Stimulated activated CD4-positive, alpha-beta T cell treated with anti-CD3 and anti-CD28 coated beads, Interleukin-1b, Interleukin-23, amount 100 ng/mL, for 1 hour (primary cell): ENCODE data around the gene SPANXN4.

Source experiments
- DNase-seq, 2 donors: peaks; one replicate each; pipeline ENCODE4 v3.0.0-alpha.2; 2020; ENCODE audit warnings: low read depth in 2 of 2

Gene SPANXN4, protein sequence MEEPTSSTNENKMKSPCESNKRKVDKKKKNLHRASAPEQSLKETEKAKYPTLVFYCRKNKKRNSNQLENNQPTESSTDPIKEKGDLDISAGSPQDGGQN

GRCh38 chrX:143025628-143026027, at the start of gene SPANXN4:
SPANXN4 (plus strand) TSS chrX:143025928; CDS start chrX:143026015, 87 bp downstream.
- DNase-seq: no peak

DNA sequence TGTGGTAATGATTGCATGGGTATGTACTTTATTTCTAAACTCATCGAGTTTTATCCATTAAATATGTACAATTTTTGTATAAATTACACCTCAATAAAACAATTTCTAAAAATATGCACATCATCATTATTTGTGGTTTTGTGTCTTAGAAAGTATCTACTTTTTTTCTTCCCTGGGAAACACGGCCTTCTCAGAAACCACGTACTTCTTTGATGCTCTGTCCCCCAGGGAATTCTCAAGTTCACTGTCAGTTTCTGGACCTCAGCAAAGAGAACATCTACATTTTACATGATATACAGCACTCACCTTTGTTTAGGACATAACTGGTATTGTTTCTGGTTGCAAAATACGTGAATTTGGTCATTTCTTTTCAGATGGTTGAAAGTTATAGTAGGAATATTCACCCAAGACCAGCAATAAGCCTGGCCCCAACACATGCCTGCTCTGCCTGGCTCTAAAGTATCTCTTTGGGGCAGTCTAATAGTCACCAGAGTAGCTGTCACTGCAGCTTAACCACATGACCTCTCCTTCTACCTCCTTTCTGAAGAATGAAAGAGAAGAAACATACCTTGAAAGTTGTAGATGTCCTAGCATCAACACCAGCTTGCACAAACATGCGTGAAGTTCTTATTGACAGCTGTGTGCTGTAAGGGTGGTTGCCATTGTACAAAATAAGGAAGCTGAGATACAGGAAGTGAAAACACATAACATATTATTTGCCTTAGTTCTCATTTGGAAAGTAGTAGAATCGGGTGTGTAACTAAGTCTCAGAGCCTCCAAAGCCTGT, 48.4 kb upstream of the SPANXN4 start:
- DNase-seq: no peak

DNA sequence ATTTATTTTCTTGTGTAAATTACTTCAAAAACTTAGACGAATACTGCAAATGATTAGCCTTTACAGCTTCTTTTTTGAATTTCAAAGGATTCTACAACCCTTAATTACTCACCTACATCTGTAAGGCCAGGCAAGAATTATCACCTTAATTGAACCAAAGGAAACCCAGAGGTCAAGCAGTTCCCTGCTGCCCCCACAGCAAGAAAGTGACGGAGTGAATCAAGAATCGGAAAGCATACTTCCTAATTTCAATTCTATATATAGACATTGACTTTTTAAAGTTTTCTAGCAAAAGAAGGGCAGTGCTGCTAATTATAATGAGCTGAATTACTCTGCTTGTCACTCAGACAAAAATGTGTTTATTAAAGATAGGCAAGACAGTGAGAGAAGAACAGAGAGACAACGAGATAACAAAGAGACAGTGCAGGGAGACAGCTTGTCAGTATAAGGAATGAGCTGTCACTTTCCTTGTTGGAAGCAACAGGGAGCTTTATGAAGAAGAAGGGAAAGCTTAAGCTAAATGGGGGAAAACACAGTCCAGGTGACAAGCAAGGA, 47.5 kb upstream of the SPANXN4 start:
- DNase-seq: no peak

- no peak for DNase-seq
Observed at GRCh38 chrX:142982679-142983078, 43.0 kb upstream of the SPANXN4 start.

DNA sequence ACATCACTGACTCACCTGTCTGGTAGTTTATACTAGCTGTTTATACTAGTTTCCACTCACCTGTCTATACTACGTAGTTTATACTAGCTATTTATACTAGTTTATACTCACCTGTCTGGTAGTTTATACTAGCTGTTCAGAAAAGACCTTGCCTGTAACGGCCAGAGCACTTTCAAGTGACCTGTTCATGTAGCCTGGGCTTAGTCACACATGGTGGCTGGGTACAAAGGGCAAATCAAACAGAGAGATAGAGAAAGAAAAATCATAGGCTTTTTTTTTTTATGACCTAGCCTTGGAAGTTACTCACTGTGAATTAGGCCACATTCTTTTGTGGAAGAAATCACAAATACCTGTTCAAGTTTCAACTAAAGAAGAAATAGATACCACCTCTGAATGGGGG, 30.7 kb upstream of the SPANXN4 start:
- DNase-seq: no peak

DNA sequence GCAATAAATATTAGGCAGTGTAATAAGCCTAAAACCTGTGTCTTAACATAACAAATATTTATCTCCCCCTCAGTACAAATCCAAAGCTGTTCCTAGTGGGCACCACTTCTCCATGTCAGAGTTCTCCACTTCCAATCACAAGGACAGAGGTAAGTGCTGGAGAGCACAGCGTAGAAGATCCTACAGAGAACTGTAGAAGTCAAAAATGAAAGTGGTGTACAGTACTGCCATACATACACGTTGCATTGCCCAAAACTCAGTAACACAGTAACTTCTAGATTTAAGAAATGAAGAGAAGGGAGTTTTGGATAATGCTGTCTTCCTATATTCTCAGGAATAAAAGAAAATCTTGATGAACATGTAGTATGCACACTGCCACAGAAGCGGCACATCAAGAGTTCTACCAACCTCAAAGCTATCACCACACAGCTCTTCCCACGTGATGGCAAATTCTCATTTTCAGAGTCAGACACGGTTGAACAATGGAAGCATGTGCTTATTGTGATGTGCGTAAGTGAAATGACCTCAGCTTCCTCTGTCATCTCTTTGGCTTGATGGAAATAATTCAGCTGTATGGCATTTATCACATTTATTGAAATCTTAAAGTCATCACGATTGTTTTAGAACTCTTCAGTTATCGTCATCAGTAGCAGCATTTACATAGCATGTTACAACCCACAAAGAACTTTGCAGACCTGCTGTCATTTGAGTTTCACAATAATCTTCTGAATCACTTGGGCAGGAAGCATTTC, 27.1 kb upstream of the SPANXN4 start:
- no peak for DNase-seq

DNA sequence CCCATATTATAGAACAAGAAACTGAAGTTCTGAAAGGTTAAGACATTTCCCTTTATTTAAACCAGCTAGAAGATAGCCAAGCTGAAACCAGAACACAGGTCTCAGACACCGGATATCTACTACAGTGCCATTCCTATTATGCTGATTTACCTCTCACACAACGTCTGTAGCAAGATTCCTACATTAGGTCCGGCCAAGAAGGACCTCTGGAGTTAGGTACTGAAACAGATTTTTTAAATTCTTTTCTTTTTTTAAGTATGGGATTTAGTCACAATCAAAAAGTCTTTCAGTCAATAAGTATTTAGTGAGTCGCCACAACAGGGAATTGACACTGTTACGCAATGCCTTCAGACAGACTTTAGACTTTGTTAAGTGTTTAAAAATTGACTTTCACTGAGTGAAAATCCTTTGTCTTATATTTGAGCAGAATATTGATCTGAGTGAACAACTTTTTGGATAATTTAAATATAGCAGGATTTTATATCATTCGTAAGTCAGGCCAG, 26.5 kb upstream of the SPANXN4 start:
- DNase-seq: no peak

DNA sequence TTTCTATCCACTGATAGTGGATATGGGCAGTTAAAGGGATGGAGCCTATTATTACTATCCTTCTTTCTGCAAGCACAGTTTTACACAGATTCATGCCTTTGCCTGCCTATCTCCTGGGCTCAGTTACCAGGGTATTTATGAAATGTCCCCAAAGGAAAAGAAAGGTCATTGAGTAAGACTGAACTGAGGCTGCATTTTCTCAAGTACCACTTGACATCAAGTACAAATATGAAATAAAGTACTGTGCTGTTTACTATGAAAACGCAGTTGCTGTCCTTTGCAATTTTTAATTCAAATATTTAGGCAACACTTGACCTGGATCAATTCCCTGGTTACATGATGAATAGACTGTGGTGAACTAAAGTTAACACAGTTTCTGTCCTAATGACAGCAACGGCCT, 23.5 kb upstream of the SPANXN4 start:
- no peak for DNase-seq

- DNase-seq: no peak
Observed at GRCh38 chrX:143017272-143017671, 8.5 kb upstream of the SPANXN4 start.

DNA sequence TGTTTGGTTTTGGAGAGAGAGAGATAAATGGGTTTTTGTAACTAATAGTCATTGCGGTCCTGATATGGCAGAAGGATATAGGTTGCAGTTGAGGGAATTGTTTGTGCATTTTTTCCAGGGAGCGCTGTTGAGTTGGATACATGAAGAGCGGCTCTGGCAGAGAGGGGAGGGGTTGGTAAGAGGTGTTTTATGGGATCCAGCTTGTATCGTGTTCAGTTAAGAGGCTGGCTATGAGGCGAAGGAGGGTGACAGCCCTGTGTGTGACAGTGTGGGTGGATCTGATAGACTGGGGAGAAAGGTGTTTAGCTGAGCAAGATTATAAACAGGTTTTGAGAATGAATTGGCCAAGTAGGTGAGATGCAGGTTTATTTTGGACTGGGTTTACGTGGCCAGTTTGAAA, 1.5 kb downstream of the SPANXN4 start:
- DNase-seq: no peak

- no peak for DNase-seq
Observed at GRCh38 chrX:143047511-143047910, 21.8 kb downstream of the SPANXN4 start.

DNA sequence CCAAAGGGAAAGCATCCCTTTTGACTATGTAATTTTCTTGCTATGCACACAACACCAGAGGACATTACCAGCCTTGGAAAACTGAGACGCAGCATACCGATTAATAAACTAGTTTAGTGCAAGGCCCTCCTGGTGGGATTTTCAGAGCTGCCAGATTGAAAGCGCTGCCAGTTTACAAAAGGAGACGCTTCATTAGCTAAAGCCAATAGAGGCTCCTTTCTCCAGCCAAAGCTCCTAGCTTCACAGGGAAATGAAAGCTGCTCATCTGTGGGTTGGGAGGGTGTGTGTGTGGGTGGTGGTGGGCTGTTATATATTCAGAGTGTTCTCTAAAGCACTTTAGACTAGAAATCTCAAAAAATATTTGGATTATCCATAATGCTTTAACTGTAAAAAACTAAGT, 32.4 kb downstream of the SPANXN4 start:
- DNase-seq: no peak

- DNase-seq: no peak
Observed at GRCh38 chrX:143081231-143081630, 55.5 kb downstream of the SPANXN4 start.

DNA sequence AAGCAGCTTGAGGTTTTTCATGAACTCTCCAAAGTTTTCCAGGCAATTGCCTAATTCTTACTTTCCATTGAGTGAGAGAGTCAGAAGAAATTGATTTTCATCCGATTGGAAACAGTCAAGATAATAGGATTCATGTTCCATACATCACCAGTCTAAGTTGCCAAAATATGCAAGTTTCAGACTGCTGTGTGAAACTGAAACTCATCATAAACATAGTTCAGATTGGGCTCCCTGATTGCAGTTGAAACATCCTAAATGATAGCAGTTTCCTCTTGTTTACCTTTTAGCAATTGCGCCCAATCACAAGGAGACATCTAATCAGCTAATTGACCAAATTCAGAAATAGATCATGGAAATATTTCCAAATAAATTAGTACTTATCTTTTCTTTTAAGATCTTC, 56.8 kb downstream of the SPANXN4 start:
- no peak for DNase-seq
